CD4-positive, alpha-beta T cell treated with Interleukin-21 for 1 hour (primary cell): ENCODE data around the gene CCNQ.
"Not testable (repeated sequence)": the region's sequence is repeated elsewhere in the genome, so short reads cannot be mapped to it uniquely, and the experiment has no call there.

Experiments used
- DNase-seq: peaks from one replicate; pipeline ENCODE4 v3.0.0-alpha.2; 2020

Gene CCNQ

GRCh38 chrX:153622661-153623309 lies 23.8 kb upstream of the CCNQ start:
- DNase-seq: no peak

GRCh38 chrX:153621949-153622598 lies 23.1 kb upstream of the CCNQ start:
- no peak for DNase-seq

GRCh38 chrX:153620576-153620975 lies 21.6 kb upstream of the CCNQ start:
- DNase-seq: no peak

GRCh38 chrX:153614818-153615217 lies 15.9 kb upstream of the CCNQ start:
- DNase-seq: peak; percentile 17

- DNase-seq: no peak
These were observed 13.5 kb upstream of the CCNQ start for GRCh38 chrX:153612413-153612812.

GRCh38 chrX:153611298-153612095 lies 12.6 kb upstream of the CCNQ start:
- DNase-seq: no peak

- DNase-seq: no peak
These were observed 11.9 kb upstream of the CCNQ start for GRCh38 chrX:153610836-153611213.

GRCh38 chrX:153609917-153610835 lies 11.2 kb upstream of the CCNQ start:
- peak; percentile 76 for DNase-seq

GRCh38 chrX:153608806-153609205 lies 9.9 kb upstream of the CCNQ start:
- DNase-seq: no peak

GRCh38 chrX:153608376-153608775 lies 9.4 kb upstream of the CCNQ start:
- no peak for DNase-seq

GRCh38 chrX:153606503-153606902 lies 7.6 kb upstream of the CCNQ start:
- no peak for DNase-seq

GRCh38 chrX:153604666-153605380 lies 5.9 kb upstream of the CCNQ start:
- DNase-seq: not testable (repeated sequence)

- DNase-seq: no peak
These were observed 4.3 kb upstream of the CCNQ start for GRCh38 chrX:153603131-153603656.

GRCh38 chrX:153602601-153603000 lies 3.7 kb upstream of the CCNQ start:
- no peak for DNase-seq

- DNase-seq: no peak
These were observed 2.7 kb upstream of the CCNQ start for GRCh38 chrX:153601511-153602110.

- no peak for DNase-seq
These were observed 2.0 kb upstream of the CCNQ start for GRCh38 chrX:153600921-153601320.

- no peak for DNase-seq
These were observed 1.1 kb upstream of the CCNQ start for GRCh38 chrX:153600032-153600373.

GRCh38 chrX:153599192-153600031 lies 473 bp upstream of the CCNQ start:
- DNase-seq: peak; percentile 90

GRCh38 chrX:153596981-153597750 lies 1.8 kb downstream of the CCNQ start:
- DNase-seq: no peak
